Peyer's patch (tissue), 4 donors: ENCODE measurements around the gene AGAP1. TPM values are rescaled to one million over a fixed set of nuclear protein-coding genes. Genes with fewer than 3 reads are reported as not detected.

ENCODE experiments used
- DNase-seq, 3 donors: peaks; one replicate each; pipeline ENCODE4 v3.0.0-alpha.2; 2017 to 2019
- H3K27ac ChIP-seq, 4 donors: fragments of 200-600 bp; sonication (generic); one replicate each; pipeline ENCODE4 v1.5.1; 2016 to 2019
- H3K27me3 ChIP-seq, 2 donors: fragments of 200-600 bp; sonication (generic); one replicate each; pipeline ENCODE4 v1.5.1; 2019
- H3K36me3 ChIP-seq, 3 donors: fragments of 200-600 bp; sonication (generic); one replicate each; pipeline ENCODE4 v1.5.1; 2016 to 2019
- H3K4me1 ChIP-seq, 4 donors: fragments of 200-600 bp; sonication (generic); one replicate each; pipeline ENCODE4 v1.5.1; 2016 to 2019
- H3K4me3 ChIP-seq, 4 donors: fragments of 200-600 bp; sonication (generic); 1 replicate in 3 of 4; 2 replicates in 1 of 4; pipeline ENCODE4 v1.5.1; 2016 to 2019; ENCODE audit warnings: mild to moderate bottlenecking in 1 of 4
- H3K9me3 ChIP-seq, 4 donors: fragments of 200-600 bp; sonication (generic); one replicate each; pipeline ENCODE4 v1.5.1; 2016 to 2019; ENCODE audit warnings: mild to moderate bottlenecking in 1 of 4
- POLR2A ChIP-seq, 2 donors: fragments of 450-650 bp; IDR thresholded peaks; one replicate each; pipeline ENCODE4 v1.5.1; 2017; ENCODE audit warnings: antibody characterized with exemption in 2 of 2, mild to moderate bottlenecking in 2 of 2, moderate library complexity in 2 of 2
- total RNA-seq, 4 donors: library from RNA; depleted of rRNA; stranded (reverse); fragments of >200 nt; gene quantifications; one replicate each; pipeline ENCODE4 v1.1.0, GENCODE V29; 2016
- TF ChIP-seq, protein P1 (sequence below), 6 experiments: fragments of 450-650 bp in 4 of 6; fragments of 200-600 bp in 2 of 6; sonication (generic) in 1 of 6; IDR thresholded peaks; one replicate each; pipeline ENCODE4 v1.5.1; 2017 to 2019; ENCODE audit warnings: antibody characterized with exemption in 6 of 6, mild to moderate bottlenecking in 3 of 6, moderate library complexity in 1 of 6

Gene AGAP1
- total RNA-seq, 4 donors from 2014 or later, result 55.7 to 79.1 (median 66.9) TPM

DNA sequence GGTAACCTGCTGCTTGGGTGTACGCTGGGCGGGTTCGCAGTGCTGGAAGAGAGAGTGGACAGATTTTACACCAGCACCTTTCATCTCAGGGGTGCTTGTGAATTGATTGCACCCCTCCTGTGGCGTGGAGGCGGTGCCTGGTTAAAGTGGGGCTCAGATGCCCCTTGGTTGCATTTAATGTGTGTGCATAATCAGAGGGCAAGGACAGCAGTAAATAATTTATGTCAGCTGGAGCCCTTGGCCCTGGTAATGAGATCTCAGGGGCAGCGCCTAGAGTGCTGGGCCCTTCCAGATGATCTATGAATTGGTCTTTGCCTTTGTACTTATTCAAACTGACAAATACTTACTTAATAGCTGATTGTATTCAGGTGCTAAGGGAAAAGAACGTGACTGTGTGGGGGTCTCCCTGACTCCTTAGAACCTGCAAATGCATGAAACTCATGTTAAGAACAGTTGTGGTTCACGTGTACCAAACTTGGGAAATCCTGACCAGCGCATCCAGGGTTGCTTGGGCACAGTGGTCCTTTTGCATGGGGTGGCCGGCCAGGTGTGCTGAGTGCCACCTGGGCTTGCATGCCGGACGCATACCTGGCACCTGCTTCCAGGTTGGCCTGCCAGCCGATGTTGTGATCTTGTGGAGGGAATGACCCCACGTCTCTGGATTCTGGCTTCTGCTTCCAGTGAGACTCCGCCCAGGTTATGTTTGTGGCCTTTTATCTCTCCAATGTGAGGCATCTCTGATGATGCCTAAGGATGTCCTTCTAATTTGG lies 118.5 kb downstream of the AGAP1 start:
- no peak overlapping the region for H3K4me3 ChIP-seq
- DNase-seq, result no peak
- H3K4me1 ChIP-seq, result peaks cover 0 to 13% (median 0%) of the 10 kb centered on the region in 4 donors
- no peaks in the 10 kb centered on the region for H3K36me3 ChIP-seq
- no peaks in the 10 kb centered on the region for H3K27me3 ChIP-seq
- no peaks in the 10 kb centered on the region for H3K9me3 ChIP-seq
- H3K27ac ChIP-seq, result no peak overlapping the region
- TF ChIP-seq, protein P1, sequence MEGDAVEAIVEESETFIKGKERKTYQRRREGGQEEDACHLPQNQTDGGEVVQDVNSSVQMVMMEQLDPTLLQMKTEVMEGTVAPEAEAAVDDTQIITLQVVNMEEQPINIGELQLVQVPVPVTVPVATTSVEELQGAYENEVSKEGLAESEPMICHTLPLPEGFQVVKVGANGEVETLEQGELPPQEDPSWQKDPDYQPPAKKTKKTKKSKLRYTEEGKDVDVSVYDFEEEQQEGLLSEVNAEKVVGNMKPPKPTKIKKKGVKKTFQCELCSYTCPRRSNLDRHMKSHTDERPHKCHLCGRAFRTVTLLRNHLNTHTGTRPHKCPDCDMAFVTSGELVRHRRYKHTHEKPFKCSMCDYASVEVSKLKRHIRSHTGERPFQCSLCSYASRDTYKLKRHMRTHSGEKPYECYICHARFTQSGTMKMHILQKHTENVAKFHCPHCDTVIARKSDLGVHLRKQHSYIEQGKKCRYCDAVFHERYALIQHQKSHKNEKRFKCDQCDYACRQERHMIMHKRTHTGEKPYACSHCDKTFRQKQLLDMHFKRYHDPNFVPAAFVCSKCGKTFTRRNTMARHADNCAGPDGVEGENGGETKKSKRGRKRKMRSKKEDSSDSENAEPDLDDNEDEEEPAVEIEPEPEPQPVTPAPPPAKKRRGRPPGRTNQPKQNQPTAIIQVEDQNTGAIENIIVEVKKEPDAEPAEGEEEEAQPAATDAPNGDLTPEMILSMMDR (IDR thresholded peaks at IDR 0.05), result no peak
- TF ChIP-seq POLR2A (IDR thresholded peaks at IDR 0.05), result no peak

DNA sequence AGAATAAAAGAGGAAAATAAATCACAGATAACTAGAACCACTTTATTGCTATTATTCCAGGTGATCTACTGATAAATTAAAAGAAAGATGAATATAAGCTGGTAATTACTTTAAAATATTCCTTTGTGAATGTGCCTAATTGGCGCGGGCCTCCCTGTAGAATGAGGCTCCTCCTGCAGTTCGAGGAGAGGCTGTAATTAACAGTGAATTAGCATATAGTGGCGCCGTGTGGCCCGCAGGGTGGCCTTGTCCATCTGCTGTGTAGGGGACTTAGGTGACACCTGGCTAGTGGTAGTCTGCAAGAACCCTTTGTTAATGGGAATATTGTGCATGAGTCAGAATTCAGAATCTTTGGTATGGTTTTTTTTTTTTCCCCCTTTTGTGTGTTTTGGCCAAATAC lies 119.8 kb downstream of the AGAP1 start:
- H3K36me3 ChIP-seq, result no peaks in the 10 kb centered on the region
- H3K27ac ChIP-seq, result no peak overlapping the region
- H3K27me3 ChIP-seq, result no peaks in the 10 kb centered on the region
- H3K4me1 ChIP-seq, result peaks cover 0 to 13% (median 0%) of the 10 kb centered on the region in 4 donors
- H3K9me3 ChIP-seq, result no peaks in the 10 kb centered on the region
- no peak for TF ChIP-seq POLR2A (IDR thresholded peaks at IDR 0.05)
- TF ChIP-seq, protein P1 (IDR thresholded peaks at IDR 0.05), result no peak
- no peak overlapping the region for H3K4me3 ChIP-seq
- no peak for DNase-seq

DNA sequence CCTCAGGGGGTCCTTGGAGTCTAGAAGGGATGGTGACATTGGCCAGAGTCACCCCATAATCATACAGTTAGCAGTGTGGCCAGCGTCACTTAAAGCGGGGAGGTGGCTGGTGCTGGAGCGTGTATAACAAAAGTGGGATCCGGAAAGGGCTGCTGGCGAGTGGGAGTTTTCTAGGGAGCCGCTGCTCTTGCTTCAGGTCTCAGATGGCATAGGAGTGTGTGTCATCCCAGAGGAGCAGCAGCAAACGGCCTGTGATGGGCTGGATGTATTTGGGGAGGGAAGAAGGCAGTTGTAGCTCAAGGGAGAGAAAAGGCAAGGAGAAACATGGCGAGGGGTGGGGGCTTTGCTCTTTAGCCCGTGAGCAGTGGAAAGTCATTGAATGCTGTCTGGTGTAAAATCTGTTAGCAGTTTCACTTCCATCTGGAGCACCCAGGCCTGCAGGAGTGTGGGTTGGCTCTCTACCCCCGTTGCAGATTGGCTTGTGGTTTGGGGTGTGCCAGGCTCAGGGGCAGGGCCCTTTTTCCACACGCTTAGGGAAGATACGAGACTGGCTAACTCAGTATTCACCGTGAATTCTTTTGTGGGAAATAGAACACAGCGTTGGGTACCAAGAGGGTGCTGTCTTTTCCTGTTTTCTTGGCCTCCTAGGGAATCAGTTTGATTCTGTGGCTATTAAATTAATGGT lies 120.5 kb downstream of the AGAP1 start:
- DNase-seq, result no peak
- no peaks in the 10 kb centered on the region for H3K27me3 ChIP-seq
- peaks cover 0 to 13% (median 0%) of the 10 kb centered on the region in 4 donors for H3K4me1 ChIP-seq
- H3K36me3 ChIP-seq, result no peaks in the 10 kb centered on the region
- TF ChIP-seq POLR2A (IDR thresholded peaks at IDR 0.05), result no peak
- TF ChIP-seq, protein P1 (IDR thresholded peaks at IDR 0.05), result no peak
- no peaks in the 10 kb centered on the region for H3K9me3 ChIP-seq
- H3K27ac ChIP-seq, result no peak overlapping the region
- H3K4me3 ChIP-seq, result no peak overlapping the region

DNA sequence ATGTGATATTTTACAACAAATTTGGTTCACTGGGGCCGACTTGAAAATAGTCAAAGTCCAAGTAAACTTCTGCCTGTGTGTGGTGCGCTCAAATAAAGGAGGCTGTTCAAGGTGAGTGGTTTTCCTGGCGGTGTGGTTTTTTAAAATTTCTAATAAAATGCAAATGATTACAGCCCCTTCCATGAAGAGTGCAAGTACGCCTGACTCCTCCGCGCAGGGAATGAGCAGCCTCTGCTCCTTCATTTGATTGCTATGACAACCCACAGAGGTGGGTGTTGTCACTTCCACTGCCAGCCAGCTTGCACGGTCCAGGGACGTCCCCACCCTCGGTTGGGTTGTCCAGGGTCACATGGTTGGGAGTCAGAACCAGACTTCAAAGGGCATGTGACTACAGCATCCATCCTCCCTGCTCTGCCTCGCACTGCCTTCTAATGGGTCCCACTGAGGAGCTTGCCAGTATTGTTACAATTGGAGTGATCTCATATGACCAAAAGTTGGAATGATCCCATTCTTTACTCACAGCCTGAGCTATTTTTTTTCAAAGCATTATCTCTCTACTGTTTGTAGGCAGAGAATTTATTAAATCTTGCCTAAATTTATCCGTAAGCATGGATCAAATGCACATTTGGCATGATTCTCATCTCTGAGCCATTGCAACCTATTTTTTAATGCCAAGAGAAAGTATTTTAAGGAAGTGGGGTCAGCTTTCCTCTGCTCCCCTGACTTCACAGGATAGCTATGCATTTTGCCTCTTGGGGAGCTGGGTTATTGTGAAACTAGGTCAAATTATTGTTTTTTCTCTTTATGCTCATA lies 121.3 kb downstream of the AGAP1 start:
- no peak for TF ChIP-seq POLR2A (IDR thresholded peaks at IDR 0.05)
- TF ChIP-seq, protein P1 (IDR thresholded peaks at IDR 0.05), result no peak
- DNase-seq, result peak in 1 of 3 donors; percentile 58
- peak overlapping the region in 2 of 4 donors; percentile 32 to 44 for H3K27ac ChIP-seq
- no peak overlapping the region for H3K4me3 ChIP-seq
- H3K4me1 ChIP-seq, result peaks cover 0 to 13% (median 0%) of the 10 kb centered on the region in 4 donors
- no peaks in the 10 kb centered on the region for H3K27me3 ChIP-seq
- no peaks in the 10 kb centered on the region for H3K9me3 ChIP-seq
- H3K36me3 ChIP-seq, result no peaks in the 10 kb centered on the region

DNA sequence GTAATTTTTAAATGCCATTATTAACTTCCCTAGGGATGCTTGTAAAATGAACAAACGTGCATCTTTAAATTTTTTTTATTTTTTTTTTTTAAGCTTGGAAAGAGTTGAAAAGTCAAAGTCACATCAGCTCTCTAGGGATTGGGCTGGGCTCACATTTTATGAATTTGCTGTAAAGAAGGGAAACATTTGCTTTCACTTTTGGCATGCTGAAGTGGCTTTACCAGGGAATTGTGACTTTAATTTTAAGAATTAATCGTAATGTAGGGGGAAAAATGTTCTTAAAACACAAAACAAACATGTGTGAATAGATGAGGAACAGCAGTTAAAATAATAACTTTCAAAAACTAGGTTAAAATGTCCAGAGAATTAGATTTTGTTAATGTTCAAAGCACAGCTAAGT lies 123.0 kb downstream of the AGAP1 start:
- Histone ChIP-seq H3K4me3 (no peak overlapping the region), H3K9me3 (no peaks in the 10 kb centered on the region), H3K36me3 (no peaks in the 10 kb centered on the region), H3K27me3 (no peaks in the 10 kb centered on the region), H3K4me1 (peaks cover 0 to 13% (median 0%) of the 10 kb centered on the region in 4 donors), H3K27ac (peak overlapping the region in 2 of 4 donors; percentile 11 to 49)
- DNase-seq, result no peak
- TF ChIP-seq POLR2A (IDR thresholded peaks at IDR 0.05), result no peak
- TF ChIP-seq, protein P1 (IDR thresholded peaks at IDR 0.05), result no peak
